ENCODE results near the gene NUDT12. TPM values are rescaled to one million over a fixed set of nuclear protein-coding genes. Genes with fewer than 3 reads are reported as not detected.

Gene NUDT12
- 1 to 10 TPM; 4.9 to 9.9 (median 7.2) TPM for total RNA-seq
- 1 to 10 TPM; 5.3 to 8.1 TPM for polyA plus RNA-seq
- long read RNA-seq, donor 1, partial matches to known transcripts: 1 of 4 reads
- long read RNA-seq, donor 1, other reads (novel, unspliced or antisense): 3 of 4 reads
- long read RNA-seq, donor 2, partial matches to known transcripts: 0 of 3 reads
- long read RNA-seq, donor 2, other reads (novel, unspliced or antisense): 0 of 3 reads
- long read RNA-seq, donor 3, transcript NUDT12-201 (7 exons, 3,492 nt): major isoform, 8 of 13 reads
- long read RNA-seq, donor 3, partial matches to known transcripts: 1 of 13 reads
- long read RNA-seq, donor 3, other reads (novel, unspliced or antisense): 3 of 13 reads

- Histone ChIP-seq H3K9me3 (no peaks in the 10 kb centered on the region), H3K27ac (peak within 1 kb of the TSS; percentile 69 to 78), H3K36me3 (no peaks in the 10 kb centered on the region), H3K4me1 (ENCODE audit: insufficient read depth) (peaks cover 2% of the 10 kb centered on the region), H3K27me3 (no peaks in the 10 kb centered on the region), H3K4me3 (peak within 1 kb of the TSS; percentile 76)
- DNase-seq: peak; percentile 68 to 81 (median 74)
- TF ChIP-seq POLR2A (IDR thresholded peaks at IDR 0.05) (peak; percentile 47), EP300 (IDR thresholded peaks at IDR 0.05) (no peak)
- intact Hi-C loops (cut with DNase I): no loop called here
- WGBS, 3 donors: 1 to 2% (median 1%) methylated on average over 35 to 37 of the region's 37 CpGs
Measured at GRCh38 chr5:103562453-103563157, at the start of gene NUDT12. Gene NUDT12 (minus strand): TSS chr5:103562789. CDS start chr5:103560248, 2,541 bp downstream.

DNA sequence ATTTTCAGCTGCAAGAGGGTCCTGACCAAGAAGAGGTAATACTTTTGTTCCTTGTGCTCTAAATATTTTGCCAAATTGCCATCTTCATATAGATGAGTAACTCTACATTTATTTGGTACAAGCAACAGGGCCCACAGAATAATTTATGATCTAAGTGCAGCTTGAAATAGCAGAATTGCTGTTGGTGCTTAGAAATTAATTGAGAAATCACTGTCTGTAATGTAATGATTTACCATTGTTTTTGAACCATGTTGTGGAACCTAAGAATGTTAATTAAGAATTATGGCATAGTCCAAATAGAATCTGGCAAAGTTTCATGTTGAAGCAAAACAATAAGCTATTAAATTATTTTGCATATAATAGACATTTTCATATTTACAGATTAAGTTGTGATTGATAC is 44.8 kb upstream of the NUDT12 start:
- Histone ChIP-seq H3K4me3 (no peak overlapping the region), H3K36me3 (no peaks in the 10 kb centered on the region)

GRCh38 chr5:103605277-103605676 is 42.7 kb upstream of the NUDT12 start:
- intact Hi-C loops (cut with DNase I): no loop called here
- H3K27me3 ChIP-seq: no peaks in the 10 kb centered on the region
- no peaks in the 10 kb centered on the region for H3K9me3 ChIP-seq
- no peak for DNase-seq
- TF ChIP-seq POLR2A (IDR thresholded peaks at IDR 0.05) (no peak), EP300 (IDR thresholded peaks at IDR 0.05) (no peak)
- TF ChIP-seq, protein P1, sequence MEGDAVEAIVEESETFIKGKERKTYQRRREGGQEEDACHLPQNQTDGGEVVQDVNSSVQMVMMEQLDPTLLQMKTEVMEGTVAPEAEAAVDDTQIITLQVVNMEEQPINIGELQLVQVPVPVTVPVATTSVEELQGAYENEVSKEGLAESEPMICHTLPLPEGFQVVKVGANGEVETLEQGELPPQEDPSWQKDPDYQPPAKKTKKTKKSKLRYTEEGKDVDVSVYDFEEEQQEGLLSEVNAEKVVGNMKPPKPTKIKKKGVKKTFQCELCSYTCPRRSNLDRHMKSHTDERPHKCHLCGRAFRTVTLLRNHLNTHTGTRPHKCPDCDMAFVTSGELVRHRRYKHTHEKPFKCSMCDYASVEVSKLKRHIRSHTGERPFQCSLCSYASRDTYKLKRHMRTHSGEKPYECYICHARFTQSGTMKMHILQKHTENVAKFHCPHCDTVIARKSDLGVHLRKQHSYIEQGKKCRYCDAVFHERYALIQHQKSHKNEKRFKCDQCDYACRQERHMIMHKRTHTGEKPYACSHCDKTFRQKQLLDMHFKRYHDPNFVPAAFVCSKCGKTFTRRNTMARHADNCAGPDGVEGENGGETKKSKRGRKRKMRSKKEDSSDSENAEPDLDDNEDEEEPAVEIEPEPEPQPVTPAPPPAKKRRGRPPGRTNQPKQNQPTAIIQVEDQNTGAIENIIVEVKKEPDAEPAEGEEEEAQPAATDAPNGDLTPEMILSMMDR (IDR thresholded peaks at IDR 0.05): no peak
- no peaks in the 10 kb centered on the region for H3K36me3 ChIP-seq
- H3K4me3 ChIP-seq: no peak overlapping the region
- no peaks in the 10 kb centered on the region for H3K4me1 ChIP-seq (ENCODE audit: insufficient read depth)
- WGBS, 3 donors: 84 to 91% (median 90%) methylated on average over 2 of the region's 2 CpGs
- no peak overlapping the region for H3K27ac ChIP-seq

More for the DNA sequence above, 44.8 kb upstream of the NUDT12 start:
- no peak overlapping the region for H3K27ac ChIP-seq
- intact Hi-C loops (cut with DNase I): no loop called here
- no peak for DNase-seq
- H3K9me3 ChIP-seq: no peaks in the 10 kb centered on the region
- TF ChIP-seq, protein P1 (IDR thresholded peaks at IDR 0.05): no peak
- no peak for TF ChIP-seq EP300 (IDR thresholded peaks at IDR 0.05)
- H3K4me1 ChIP-seq (ENCODE audit: insufficient read depth): no peaks in the 10 kb centered on the region
- H3K27me3 ChIP-seq: no peaks in the 10 kb centered on the region

GRCh38 chr5:103602438-103602837 is 39.8 kb upstream of the NUDT12 start:
- Histone ChIP-seq H3K36me3 (no peaks in the 10 kb centered on the region), H3K27me3 (no peaks in the 10 kb centered on the region), H3K27ac (no peak overlapping the region), H3K4me1 (ENCODE audit: insufficient read depth) (no peaks in the 10 kb centered on the region), H3K4me3 (no peak overlapping the region), H3K9me3 (no peaks in the 10 kb centered on the region)
- intact Hi-C loops (cut with DNase I): no loop called here
- no peak for DNase-seq
- TF ChIP-seq POLR2A (IDR thresholded peaks at IDR 0.05): no peak
- TF ChIP-seq EP300 (IDR thresholded peaks at IDR 0.05): no peak
- TF ChIP-seq, protein P1 (IDR thresholded peaks at IDR 0.05): no peak

GRCh38 chr5:103601314-103601713 is 38.7 kb upstream of the NUDT12 start:
- no peaks in the 10 kb centered on the region for H3K27me3 ChIP-seq
- intact Hi-C loops (cut with DNase I): no loop called here
- no peak for TF ChIP-seq POLR2A (IDR thresholded peaks at IDR 0.05)
- TF ChIP-seq, protein P1 (IDR thresholded peaks at IDR 0.05): no peak
- TF ChIP-seq EP300 (IDR thresholded peaks at IDR 0.05): no peak
- H3K27ac ChIP-seq: no peak overlapping the region
- 94 to 97% (median 97%) methylated on average over 3 of the region's 3 CpGs for WGBS, 3 donors
- no peak for DNase-seq
- no peaks in the 10 kb centered on the region for H3K4me1 ChIP-seq (ENCODE audit: insufficient read depth)
- no peaks in the 10 kb centered on the region for H3K36me3 ChIP-seq
- H3K4me3 ChIP-seq: no peak overlapping the region
- no peaks in the 10 kb centered on the region for H3K9me3 ChIP-seq
